NCI-H226 (cell line): ENCODE measurements around the gene ZDHHC21.
"Not testable (repeated sequence)": the region's sequence is repeated elsewhere in the genome, so short reads cannot be mapped to it uniquely, and the experiment has no call there.

Experiments
- DNase-seq: peaks from one replicate; pipeline ENCODE4 v3.0.0-alpha.2; 2015

The ZDHHC21 gene, protein sequence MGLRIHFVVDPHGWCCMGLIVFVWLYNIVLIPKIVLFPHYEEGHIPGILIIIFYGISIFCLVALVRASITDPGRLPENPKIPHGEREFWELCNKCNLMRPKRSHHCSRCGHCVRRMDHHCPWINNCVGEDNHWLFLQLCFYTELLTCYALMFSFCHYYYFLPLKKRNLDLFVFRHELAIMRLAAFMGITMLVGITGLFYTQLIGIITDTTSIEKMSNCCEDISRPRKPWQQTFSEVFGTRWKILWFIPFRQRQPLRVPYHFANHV

DNA sequence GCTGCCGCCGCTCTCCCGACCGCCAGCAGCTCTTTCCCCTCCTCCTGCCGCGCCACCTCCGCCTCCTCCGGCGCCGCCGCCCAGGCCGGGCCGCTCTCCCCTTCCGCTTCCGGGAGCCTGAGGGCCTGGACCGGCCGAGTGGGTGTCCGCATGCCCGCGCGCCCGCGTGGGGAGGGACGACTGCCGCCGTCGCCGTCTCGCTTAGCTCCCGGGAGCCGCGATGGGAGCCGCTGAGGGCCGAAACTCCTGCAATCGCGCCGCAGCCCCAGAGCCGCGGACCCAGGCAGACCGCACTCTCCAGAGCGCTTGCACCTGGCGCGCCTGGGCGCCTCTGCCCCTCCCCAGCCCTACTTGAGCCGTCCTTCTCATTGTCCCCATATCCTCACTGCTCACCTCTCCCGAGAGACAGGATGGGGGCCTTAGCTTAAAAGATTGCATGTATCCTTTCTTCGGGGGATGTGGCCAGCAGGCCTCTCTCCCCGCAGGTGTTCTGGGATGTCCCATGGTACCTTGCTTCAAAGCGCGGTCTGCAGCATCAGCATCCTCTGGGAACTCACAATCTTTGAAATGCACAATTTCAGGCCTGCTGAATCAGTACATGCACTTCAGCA, at the start of gene ZDHHC21:
Gene ZDHHC21, minus strand, starts transcription at position 182 of the 611 bp plus-strand sequence. CDS start 19,092 bp downstream, outside the sequence.
- peak; percentile 44 for DNase-seq

DNA sequence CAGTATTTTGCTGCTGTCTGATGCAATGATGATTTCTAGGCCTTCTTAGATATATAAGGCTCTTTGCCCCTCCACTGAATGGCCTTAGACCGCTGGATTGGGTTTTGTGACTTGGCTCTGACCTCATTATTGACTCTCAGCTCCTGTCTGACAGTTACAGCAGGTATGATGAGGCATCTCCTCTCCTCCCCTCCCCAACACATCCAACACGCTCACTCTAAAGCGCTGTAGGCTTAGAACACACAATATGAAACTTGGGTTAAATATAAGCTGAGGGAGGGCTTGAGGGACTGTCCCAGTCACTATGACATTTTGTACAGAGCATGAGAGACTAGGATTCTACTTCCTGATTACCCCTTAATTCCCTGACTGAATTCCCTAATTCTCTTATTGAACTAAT, 48.1 kb upstream of the ZDHHC21 start:
- no peak for DNase-seq

DNA sequence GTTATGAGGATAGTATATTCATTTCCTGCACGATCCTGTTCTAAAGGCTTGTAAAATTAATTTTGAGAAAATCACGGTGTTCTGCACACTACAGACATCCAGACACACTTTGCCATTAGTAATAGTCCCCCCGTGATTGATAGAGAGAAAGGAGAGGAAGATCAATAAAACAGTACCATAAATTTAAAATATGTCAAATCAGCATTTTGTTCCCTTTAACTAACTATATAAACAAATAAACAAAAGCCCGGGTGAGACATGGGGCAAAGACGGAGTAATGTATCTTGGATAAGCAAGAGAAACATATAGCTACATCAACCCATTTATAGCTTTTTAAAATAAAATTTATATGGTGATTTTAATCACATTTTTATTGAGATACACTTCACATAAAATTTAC, 39.9 kb upstream of the ZDHHC21 start:
- no peak for DNase-seq

DNA sequence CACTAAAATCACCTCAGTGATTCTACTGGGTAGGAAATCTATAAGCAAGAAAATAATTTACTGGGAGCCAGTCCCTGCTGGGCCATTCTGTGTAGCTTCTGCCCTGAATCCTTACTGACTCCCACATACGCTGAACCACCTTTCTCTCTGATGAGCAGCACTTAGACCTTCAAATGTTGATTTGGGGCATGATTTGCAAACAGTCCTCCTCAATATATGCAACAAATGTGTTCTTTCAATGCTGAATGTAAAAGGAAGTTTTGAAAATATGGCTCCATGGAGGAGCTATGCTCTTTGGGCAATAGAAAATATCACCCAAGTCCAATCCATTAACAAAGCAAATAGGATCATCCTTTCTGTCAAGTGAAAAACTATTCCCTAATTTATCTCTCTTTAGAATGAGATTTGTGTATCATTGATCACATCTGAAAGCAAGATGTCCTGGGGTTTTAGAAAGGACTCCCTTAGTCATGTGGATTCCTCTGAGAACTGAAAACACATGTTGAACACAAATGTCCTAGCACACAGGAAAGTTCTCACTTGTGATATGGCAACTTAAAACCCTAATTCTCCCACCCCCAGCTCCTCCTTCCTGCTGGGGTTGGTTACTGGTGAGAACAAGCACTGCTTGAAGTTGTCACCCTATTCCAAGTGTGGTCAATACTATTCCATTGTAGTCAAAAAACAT, 38.2 kb upstream of the ZDHHC21 start:
- DNase-seq: no peak

DNA sequence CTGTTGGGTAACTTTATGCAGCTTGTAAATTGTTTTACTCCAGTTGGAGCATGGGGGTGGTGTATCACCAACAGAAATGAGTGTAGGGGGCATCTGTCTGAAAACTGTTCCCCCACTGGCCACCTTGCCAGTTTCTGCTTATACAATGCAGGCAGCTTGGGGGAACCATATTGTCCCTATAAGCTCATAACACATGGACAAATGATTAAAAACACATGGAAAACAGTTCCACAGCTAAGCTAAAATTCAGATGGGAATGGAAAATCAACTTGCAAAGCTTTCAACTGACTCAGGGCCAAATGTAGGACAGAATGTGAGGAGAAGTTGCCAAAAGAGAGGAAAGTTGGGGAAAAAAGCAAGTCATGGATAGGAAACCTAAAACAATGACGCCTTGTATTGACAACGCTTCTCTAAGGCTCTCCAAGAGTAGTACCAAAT, 37.2 kb upstream of the ZDHHC21 start:
- DNase-seq: no peak

DNA sequence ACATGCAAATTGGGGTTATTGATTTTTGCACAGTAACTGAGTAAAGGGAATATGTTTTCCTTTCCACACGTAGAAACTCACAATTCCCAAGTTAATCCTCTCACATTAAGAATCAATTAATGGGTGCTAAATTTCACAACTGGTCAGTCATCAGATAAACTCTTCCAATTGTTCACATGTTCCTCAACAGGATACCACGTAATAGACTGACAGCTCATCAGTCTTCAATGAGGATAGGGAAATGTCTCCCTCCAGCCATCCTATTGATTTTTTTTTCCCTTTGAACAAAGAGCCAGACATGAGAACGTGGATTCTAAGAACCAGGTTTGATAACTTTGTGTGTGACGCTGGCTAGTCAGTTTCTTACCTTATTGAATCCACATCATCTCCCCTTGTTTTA, 30.1 kb upstream of the ZDHHC21 start:
- no peak for DNase-seq

DNA sequence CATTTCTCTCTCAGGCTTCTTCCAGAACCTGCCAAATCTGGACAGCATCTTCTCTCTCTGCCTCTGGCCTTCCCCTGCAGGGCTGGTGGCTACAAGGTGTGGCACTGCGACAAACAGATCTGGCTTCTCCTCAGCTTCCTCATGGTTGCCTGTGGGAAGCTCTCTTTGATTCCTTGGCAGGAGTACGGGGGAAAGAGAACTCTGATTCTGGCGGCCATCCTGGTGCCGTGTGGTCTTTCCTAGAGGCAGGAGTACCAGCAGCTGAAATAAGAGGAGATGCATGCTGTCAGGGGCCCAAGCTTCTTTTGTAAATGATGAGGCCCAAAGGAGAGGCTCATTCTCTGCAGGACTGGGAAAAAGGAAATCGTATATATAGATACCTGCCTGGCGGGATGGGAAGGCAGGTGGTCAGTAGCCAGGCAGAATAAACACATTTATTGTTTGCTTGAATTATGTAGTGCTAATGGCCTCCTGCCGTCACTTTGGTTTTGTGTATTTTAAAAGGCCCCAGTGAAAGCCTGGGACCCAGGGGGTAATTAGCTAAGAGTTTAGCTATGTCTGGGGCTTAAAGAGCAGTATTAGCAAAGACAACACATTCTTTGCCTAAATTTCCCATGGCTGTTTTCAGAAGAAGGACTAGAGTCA, 29.3 kb upstream of the ZDHHC21 start, which contains the start of gene CER1:
Gene CER1, minus strand, starts transcription at position 343 of the 645 bp plus-strand sequence. Its CDS starts 61 bp downstream, at position 282.
- DNase-seq: no peak

DNA sequence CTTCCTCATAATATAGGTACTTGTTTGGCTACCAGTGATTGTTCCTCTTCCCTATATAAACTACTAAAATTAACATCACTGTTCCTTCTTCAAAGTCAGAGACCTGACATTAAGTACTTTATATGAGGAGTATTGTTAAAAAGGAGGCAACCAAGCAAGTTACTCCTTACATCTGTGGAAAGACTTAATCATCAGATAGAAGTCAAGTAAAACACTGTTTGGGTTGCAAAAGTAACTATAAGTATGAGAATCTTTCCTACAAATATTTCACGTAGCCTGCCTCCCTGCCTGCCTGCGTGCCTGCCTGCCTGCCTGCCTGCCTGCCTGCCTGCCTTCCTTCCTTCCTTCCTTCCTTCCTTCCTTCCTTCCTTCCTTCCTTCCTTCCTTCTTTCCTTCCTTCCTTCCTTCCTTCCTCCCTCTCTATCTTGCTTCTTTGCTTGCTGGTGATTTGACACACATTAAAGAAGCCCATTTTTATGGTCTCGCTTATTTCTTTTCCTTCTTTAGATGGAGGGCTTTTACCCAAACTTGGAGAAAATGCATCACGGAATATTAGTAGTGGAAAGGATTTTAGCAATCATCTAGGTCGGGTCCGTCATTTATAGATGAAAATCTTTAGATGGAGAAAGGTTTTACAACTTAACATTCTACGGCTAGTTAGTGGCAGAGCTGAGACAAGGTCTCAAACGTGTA, 26.1 kb upstream of the ZDHHC21 start:
- no peak for DNase-seq

DNA sequence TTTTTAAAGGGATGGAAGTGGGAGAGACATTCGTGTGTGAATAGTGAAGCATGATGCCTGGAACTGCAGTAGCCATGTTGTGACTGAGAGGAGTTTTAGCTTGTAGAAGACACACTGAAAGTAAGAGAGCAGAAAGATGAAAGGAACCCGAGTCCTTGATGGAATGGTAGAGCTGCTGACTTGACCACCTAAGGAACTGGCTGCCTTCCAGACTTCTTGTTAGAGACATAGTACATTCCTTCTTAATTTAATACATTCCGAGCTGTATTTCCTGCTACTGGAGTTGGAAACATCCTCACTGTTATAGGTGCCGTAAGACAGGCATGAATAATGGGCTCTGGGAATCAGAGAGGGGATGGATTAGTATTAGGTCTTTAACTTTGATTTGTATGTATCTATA, 21.9 kb upstream of the ZDHHC21 start:
- no peak for DNase-seq

DNA sequence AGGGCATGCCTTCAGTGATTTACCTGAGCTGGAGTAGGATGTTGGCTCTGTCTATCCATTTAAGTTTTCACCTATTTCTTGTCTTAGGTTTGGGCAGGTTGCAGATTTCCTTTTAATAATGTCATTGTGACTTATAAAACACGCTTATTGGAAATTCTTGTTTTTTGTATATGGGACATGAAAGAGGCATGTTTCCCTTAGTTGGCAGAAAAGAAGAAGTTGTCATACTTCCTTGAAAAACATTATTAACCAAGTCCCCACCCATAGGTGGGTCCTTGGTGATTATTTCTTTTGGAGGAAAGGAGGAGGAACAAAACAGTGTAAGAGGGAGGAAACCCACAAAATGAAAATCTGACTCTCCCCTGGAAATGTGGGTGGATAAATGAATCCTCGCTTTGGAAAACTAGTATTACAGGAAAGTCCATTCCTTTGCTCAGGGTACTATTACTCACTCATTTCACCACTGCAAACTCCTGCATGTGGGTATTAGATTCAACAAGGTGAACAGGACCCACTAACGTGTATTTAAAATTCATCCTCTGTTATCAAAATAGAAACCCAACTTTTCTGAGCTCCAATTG, 20.0 kb upstream of the ZDHHC21 start:
- no peak for DNase-seq

DNA sequence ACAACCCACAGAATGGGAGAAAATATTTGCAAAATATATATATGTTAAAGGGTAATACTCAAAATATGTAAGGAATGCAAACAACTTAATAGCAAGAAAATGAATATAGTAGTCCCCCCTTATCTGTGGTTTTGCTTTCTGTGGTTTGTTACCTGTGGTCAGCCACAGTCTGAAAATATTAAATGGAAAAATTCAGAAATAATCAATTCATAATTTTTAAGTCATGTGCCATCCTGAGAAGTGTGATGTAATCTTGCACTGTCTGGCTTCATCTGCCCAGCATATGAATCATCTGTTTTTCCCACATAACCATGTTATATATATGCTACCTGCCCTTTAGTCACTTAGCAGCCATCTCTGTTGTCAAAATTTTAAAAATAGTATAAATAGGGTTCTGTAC, 17.6 kb upstream of the ZDHHC21 start:
- DNase-seq: peak; percentile 67

DNA sequence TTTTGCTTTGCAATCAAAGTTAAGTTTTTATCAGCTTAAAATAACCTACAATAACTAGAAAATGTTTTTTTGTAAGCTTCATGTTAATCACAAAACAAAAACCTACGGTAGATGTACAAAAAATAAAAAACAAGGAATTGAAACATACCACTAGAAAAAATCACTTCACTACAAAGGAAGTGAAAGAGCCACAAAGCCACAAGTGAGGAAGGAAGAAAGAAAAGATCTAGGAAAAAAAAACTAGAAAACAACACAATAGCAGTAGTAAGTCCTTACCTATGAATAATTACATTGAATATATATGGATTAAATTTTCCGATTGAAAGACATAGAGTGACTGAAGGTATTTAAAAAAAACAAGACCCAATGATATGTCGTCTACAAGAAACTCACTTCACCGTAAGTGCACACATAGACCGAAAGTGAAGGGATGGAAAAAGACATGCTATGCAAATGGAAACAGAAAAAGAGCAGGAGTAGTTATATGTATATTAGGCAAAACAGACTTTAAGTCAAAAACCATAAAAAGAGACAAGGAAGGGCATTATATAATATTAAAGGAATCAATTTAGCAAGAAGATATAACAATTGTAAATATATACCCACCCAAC, 13.4 kb upstream of the ZDHHC21 start:
- no peak for DNase-seq

DNA sequence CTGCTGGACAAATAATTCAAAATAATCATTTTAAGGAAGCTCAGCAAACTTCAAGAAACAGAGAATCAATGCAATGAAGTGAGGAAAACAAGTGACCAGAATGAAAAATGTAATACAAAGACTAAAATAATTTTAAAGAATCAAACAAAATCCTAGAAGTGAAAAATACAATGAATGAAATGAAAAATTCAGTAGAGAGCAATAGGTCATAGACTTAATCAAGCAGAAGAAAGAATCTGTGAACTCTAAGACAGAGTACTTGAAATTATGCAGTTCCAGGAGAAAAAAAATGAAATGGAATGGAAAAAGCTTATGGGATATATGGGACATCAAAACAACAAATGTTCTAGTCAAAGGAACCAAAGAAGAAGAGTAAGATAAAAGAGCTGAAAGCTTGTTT, 11.8 kb upstream of the ZDHHC21 start:
- DNase-seq: no peak

DNA sequence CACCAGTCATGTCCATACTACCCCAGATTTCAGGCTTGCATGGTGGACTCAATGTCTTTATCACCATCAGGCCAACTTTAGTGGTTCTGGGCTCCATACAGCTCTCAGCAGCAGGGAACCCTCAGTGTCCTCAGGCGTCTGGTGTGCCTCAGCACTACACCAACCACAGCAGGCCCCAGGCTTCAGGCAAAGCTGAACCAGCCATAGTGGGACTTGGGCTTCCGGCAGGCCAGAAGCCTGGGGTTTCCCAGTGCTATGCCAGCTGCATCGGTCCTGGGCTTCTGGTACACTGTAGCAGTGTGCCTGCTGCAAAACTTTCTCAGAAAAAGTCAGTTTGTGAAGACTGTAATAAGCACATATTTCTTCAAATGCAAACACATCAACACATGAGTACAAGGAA, 11.0 kb upstream of the ZDHHC21 start:
- no peak for DNase-seq

DNA sequence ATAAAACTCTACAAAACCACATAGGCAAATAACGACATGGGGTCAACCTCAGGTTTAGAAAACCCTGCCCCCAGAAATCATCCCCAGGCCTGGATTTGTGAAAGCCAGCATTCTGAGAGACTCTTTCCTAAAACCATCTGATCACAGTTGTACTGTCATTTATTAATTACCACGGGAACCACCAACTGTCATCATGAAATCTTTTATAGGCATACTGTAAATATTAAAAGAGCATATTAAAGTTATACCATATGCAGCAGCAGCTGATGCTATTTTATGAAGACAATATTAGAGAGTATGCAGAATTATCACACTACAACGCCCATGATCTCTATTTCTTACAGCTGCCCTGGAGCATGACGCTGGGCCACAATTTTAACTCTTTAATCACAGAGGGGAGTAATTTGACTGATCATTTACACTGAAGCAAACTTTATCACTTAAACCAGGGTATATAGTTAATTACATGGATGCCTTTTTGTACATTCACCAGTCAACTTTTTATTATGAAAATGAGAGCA, 9.0 kb upstream of the ZDHHC21 start:
- DNase-seq: no peak

DNA sequence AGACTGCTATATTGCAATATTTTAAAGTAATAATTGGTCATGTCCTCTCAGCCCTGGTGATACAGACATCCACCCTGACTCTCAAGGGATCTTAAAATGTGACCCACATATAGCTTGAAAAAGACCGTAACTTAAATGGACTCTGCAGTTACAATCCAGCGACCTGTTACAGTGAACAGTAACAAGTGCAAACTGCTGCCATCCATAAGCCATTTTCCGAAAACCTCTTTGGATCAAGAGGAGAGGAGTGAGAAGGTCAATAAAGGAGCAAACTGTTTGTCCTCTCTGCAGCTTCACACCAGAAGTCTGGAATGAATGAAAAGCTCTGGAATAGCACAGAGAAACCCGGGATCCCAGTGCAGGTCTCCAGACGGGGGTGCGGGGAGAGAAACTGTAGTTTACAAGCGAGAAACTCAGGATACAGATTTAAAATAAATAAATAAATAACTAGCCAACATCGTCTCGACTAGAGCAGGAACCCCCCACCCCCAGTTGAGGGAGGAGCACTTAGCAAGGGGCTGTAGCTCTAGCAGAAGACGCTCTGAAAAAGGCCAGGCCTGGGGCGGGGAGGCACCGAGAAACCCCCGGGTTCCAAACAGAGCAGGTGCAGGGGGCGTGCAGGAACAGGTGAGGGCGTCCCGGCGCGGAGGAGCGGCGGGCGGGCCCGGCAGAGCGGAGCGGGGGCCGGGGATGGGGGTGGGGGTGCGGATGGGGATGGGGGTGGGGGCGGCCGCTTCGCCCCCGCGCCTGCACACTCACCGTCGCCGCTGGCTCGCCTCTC, 572 bp downstream of the ZDHHC21 start:
- no peak for DNase-seq

DNA sequence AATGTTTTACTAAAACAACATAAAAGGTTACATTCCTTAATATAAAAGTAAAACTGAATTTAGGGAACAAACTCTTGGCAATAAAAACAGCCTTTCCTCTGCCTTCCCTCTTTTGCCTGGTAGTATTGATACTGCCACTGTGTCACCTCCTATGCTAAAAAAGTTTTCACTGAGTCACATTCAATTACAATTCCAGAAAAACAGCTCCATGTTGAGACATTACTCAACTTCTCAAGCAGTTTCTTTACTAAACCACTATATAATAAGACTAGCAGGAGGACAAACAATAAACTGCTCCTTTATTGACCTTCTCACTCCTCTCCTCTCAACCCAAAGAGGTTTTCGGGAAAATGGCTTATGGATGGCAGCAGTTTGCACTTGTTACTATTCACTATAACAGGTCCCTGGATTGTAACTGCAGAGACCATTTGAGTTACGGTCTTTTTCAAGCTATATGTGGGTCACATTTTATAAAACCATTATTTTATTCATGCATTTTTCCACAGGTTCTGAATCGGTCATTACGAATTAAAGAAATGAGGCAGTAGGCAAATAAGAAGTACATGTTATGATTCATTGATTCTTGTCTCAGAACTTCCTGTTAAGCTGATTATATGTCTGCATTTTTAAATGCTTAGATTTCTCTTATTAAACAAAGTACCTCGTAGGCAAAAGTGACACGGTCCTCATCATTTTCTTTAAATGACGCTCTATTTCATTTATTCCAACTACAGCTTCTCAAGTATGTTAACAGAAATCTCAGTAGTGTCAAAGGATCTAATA, 2.1 kb downstream of the ZDHHC21 start:
- DNase-seq: no peak

DNA sequence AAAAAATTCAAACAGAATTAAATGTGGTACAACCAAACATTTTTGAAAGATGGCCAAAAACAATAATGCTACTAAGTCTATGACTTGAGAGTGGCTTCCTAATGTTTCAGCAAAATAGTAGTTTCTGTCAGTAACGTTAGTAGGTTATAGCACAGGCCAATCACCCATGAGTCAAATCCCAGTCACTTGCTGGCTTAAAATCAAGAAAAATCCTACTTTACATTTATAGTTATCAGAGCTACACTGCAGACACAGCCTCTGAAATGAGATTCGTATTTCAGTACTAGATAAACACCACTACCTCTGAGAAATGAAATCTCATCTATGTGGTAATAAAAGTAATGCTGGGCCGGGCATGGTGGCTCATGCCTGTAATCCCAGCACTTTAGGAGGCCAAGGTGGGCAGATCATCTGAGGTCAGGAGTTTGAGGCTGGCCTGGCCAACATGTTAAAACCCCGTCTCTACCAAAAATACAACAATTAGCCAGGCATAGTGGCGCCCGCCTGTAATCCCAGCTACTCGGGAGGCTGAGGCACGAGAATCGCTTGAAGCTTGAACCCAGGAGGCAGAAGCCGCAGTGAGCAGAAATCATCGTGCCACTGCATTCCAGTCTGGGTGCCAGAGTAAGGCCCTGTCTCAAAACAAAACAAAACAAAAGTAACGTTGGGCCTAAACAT, 6.1 kb downstream of the ZDHHC21 start:
- DNase-seq: peak; percentile 69

DNA sequence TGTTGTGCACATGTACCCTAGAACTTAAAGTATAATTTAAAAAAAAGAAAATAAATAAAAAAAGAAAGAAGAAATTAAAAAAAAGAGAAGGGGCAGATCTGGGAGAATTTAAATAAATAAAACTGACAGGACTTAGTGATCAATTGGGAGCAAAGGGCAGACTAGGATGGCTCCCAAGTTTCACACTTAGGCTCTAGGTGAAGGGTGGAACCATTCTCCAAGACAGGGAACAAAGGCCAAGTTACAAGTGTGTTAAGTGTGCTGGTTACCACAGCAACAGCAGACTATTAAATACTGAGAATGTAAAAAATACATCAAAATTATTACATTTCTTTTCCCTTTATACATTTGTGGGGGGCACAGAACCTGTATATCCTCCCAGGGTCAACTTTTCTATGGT, 7.1 kb downstream of the ZDHHC21 start:
- no peak for DNase-seq

DNA sequence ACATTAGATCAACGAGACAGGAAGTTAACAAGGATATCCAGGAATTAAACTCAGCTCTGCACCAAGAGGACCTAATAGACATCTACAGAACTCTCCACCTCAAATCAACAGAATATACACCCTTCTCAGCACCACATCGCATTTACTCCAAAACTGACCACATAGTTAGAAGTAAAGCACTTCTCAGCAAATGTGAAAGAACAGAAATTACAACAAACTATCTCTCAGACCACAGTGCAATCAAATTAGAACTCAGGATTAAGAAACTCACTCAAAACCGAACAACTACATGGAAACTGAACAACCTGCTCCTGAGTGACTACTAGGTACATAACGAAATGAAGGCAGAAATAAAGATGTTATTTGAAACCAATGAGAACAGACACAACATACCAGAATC, 10.6 kb downstream of the ZDHHC21 start:
- not testable (repeated sequence) for DNase-seq
